H9 (cell line): ENCODE measurements around the gene SMO. TPM values are rescaled to one million over a fixed set of nuclear protein-coding genes. Genes with fewer than 3 reads are reported as not detected.

Experiments
- DNase-seq: peaks from one replicate; pipeline ENCODE4 v3.0.0-alpha.2; 2017
- H2AFZ ChIP-seq: one replicate; pipeline ENCODE4 v1.6.1; 2013; ENCODE audit warnings: mild to moderate bottlenecking, low read length, control low read depth, moderate library complexity
- H2AK5ac ChIP-seq: 2 replicates; pipeline ENCODE4 v1.6.1; 2013; ENCODE audit warnings: low read length, control low read depth, mixed read lengths; ENCODE audit not compliant: insufficient read length
- H2BK120ac ChIP-seq: one replicate; pipeline ENCODE4 v1.6.1; 2013; ENCODE audit warnings: low read depth, mild to moderate bottlenecking, low read length, control low read depth, inconsistent platforms; ENCODE audit not compliant: poor library complexity, severe bottlenecking
- H2BK12ac ChIP-seq: 2 replicates; pipeline ENCODE4 v1.6.1; 2013; ENCODE audit warnings: low read length, control low read depth, mixed read lengths, low read depth; ENCODE audit not compliant: insufficient read length
- H2BK15ac ChIP-seq: 2 replicates; pipeline ENCODE4 v1.6.1; 2013; ENCODE audit warnings: low read depth, low read length, control low read depth
- H2BK20ac ChIP-seq: one replicate; pipeline ENCODE4 v1.6.1; 2013; ENCODE audit warnings: low read depth, mild to moderate bottlenecking, low read length, control low read depth, inconsistent platforms; ENCODE audit not compliant: poor library complexity, severe bottlenecking
- H2BK5ac ChIP-seq: 2 replicates; pipeline ENCODE4 v1.6.1; 2013; ENCODE audit warnings: low read length, control low read depth, mixed read lengths; ENCODE audit not compliant: insufficient read length
- H3K14ac ChIP-seq: 2 replicates; pipeline ENCODE4 v1.6.1; 2013; ENCODE audit warnings: low read length, control low read depth; ENCODE audit not compliant: insufficient read depth
- H3K18ac ChIP-seq: 2 replicates; pipeline ENCODE4 v1.6.1; 2013; ENCODE audit warnings: low read depth, mild to moderate bottlenecking, mixed read lengths, low read length, control low read depth; ENCODE audit not compliant: insufficient read length
- H3K23ac ChIP-seq: 2 replicates; pipeline ENCODE4 v1.6.1; 2013; ENCODE audit warnings: low read length, control low read depth, mixed read lengths, low read depth; ENCODE audit not compliant: insufficient read length
- H3K23me2 ChIP-seq: 2 replicates; pipeline ENCODE4 v1.6.1; 2013; ENCODE audit warnings: low read depth, mild to moderate bottlenecking, mixed read lengths, low read length, control low read depth; ENCODE audit not compliant: insufficient read length, poor library complexity, severe bottlenecking
- H3K27ac ChIP-seq: 2 replicates; pipeline ENCODE4 v1.5.1; 2013; ENCODE audit warnings: low read length, control low read depth, mixed read lengths, low read depth; ENCODE audit not compliant: insufficient read length
- H3K27me3 ChIP-seq: 2 replicates; pipeline ENCODE4 v1.6.1; 2013; ENCODE audit warnings: low read length, control low read depth, inconsistent platforms; ENCODE audit not compliant: insufficient read depth
- H3K4ac ChIP-seq: 2 replicates; pipeline ENCODE4 v1.6.1; 2013; ENCODE audit warnings: low read depth, mild to moderate bottlenecking, control low read depth, inconsistent platforms, low read length, moderate library complexity
- H3K4me1 ChIP-seq: 2 replicates; pipeline ENCODE4 v1.6.1; 2013; ENCODE audit warnings: low read length, control low read depth, inconsistent platforms; ENCODE audit not compliant: insufficient read depth
- H3K4me2 ChIP-seq: 2 replicates; pipeline ENCODE4 v1.6.1; 2013; ENCODE audit warnings: low read length, control low read depth, mixed read lengths; ENCODE audit not compliant: insufficient read length, insufficient read depth
- H3K56ac ChIP-seq: 2 replicates; pipeline ENCODE4 v1.6.1; 2013; ENCODE audit warnings: low read depth, mild to moderate bottlenecking, mixed read lengths, low read length, control low read depth; ENCODE audit not compliant: insufficient read length
- H3K79me1 ChIP-seq: 2 replicates; pipeline ENCODE4 v1.6.1; 2013; ENCODE audit warnings: low read depth, mild to moderate bottlenecking, moderate library complexity, low read length, control low read depth, inconsistent platforms; ENCODE audit not compliant: insufficient read depth, poor library complexity, severe bottlenecking
- H3K79me2 ChIP-seq: 2 replicates; pipeline ENCODE4 v1.6.1; 2013; ENCODE audit warnings: low read length, control low read depth, inconsistent platforms; ENCODE audit not compliant: insufficient read depth
- H3K9ac ChIP-seq: 2 replicates; pipeline ENCODE4 v1.6.1; 2013; ENCODE audit warnings: low read length, control low read depth, mixed read lengths; ENCODE audit not compliant: insufficient read length; ENCODE audit errors: extremely low read depth
- H3K9me3 ChIP-seq: one replicate; pipeline ENCODE4 v1.6.1; 2013; ENCODE audit warnings: low read depth, low read length, inconsistent platforms; ENCODE audit not compliant: control insufficient read depth
- H3T11ph ChIP-seq: one replicate; pipeline ENCODE4 v1.6.1; 2013; ENCODE audit warnings: mild to moderate bottlenecking, low read length, control low read depth, inconsistent platforms
- H4K20me1 ChIP-seq: one replicate; pipeline ENCODE4 v1.6.1; 2013; ENCODE audit not compliant: control insufficient read depth, insufficient read length, insufficient read depth
- H4K5ac ChIP-seq: 2 replicates; pipeline ENCODE4 v1.6.1; 2013; ENCODE audit warnings: low read depth, mild to moderate bottlenecking, mixed read lengths, low read length, control low read depth; ENCODE audit not compliant: insufficient read length
- H4K8ac ChIP-seq: replicated peaks from 2 replicates; pipeline ENCODE4 v1.6.1; 2013; ENCODE audit warnings: low read length, control low read depth, mixed read lengths, low read depth; ENCODE audit not compliant: insufficient read length
- H4K91ac ChIP-seq: 2 replicates; pipeline ENCODE4 v1.6.1; 2013; ENCODE audit warnings: low read depth, mild to moderate bottlenecking, moderate library complexity, mixed read lengths, low read length, control low read depth; ENCODE audit not compliant: insufficient read length
- H3K27ac Mint-ChIP-seq, 3 experiments: 2 replicates in 2 of 3; 3 replicates in 1 of 3; pipeline ENCODE4 v1.8.0; 2020 to 2021; ENCODE audit warnings: mixed read lengths in 3 of 3, mild to moderate bottlenecking in 1 of 3, moderate library complexity in 1 of 3
- H3K27me3 Mint-ChIP-seq: 2 replicates; pipeline ENCODE4 v1.8.0; 2021; ENCODE audit warnings: low read depth, mild to moderate bottlenecking, moderate library complexity, mixed read lengths
- H3K36me3 Mint-ChIP-seq, 3 experiments: 2 replicates in 2 of 3; 3 replicates in 1 of 3; pipeline ENCODE4 v1.8.0; 2020 to 2021; ENCODE audit warnings: low read depth in 3 of 3, mixed read lengths in 3 of 3; ENCODE audit not compliant: insufficient read depth in 1 of 3
- H3K4me1 Mint-ChIP-seq, 2 experiments: 2 replicates each; pipeline ENCODE4 v1.8.0; 2020; ENCODE audit warnings: mixed read lengths in 2 of 2
- H3K4me3 Mint-ChIP-seq, 2 experiments: 2 replicates in 1 of 2; 3 replicates in 1 of 2; pipeline ENCODE4 v1.8.0; 2020 to 2021; ENCODE audit warnings: mild to moderate bottlenecking in 2 of 2, mixed read lengths in 2 of 2, moderate library complexity in 1 of 2
- H3K9me3 Mint-ChIP-seq, 2 experiments: 2 replicates in 1 of 2; 3 replicates in 1 of 2; pipeline ENCODE4 v1.8.0; 2020; ENCODE audit warnings: mild to moderate bottlenecking in 2 of 2, mixed read lengths in 2 of 2, moderate library complexity in 1 of 2
- CTCF ChIP-seq: fragments of 200-600 bp; sonication (generic); conservative IDR thresholded peaks from 3 replicates; pipeline ENCODE4 v1.8.0; 2021; ENCODE audit warnings: antibody characterized with exemption, mild to moderate bottlenecking
- WGBS: extraction: QIAGEN DNeasy Blood & Tissue Kit; methylation state at CpG from one replicate; pipeline ENCODE4 v1.1.7; 2013; ENCODE audit warnings: missing lambda C conversion rate, low lambda C conversion rate, mixed read lengths; ENCODE audit not compliant: insufficient read length; ENCODE audit errors: extremely low coverage; 5-methylcytosine and 5-hydroxymethylcytosine counted together
- total RNA-seq: library from RNA; stranded (reverse); gene quantifications from 2 replicates; pipeline ENCODE4 v1.2.1, GENCODE V29; 2021

SMO gene
- total RNA-seq, 1 experiment from 2014 or later = 66.8 TPM

- WGBS = no CpG with 5 or more reads among the region's 5 CpGs
- Histone ChIP-seq H3K23ac (no peak overlapping the region), H2BK5ac (no peak overlapping the region), H2BK15ac (no peak overlapping the region), H2BK20ac (no peak overlapping the region), H4K91ac (no peak overlapping the region), H3K27ac (no peak overlapping the region), H3T11ph (no peak overlapping the region), H3K9ac (no peak overlapping the region), H3K56ac (no peak overlapping the region), H3K4me1 (no peaks in the 10 kb centered on the region; the same call in 1 of the 2 replicates), H3K4me2 (no peak overlapping the region), H2BK120ac (no peak overlapping the region), H3K4ac (no peak overlapping the region), H3K18ac (no peak overlapping the region), H2BK12ac (no peak overlapping the region), H3K27me3 (no peaks in the 10 kb centered on the region), H4K5ac (no peak overlapping the region), H3K14ac (no peak overlapping the region), H2AFZ (no peak overlapping the region), H3K79me2 (no peaks in the 10 kb centered on the region), H3K23me2 (no peaks in the 10 kb centered on the region), H2AK5ac (no peak overlapping the region), H3K79me1 (no peaks in the 10 kb centered on the region), H4K8ac (no peak overlapping the region), H4K20me1 (no peaks in the 10 kb centered on the region), H3K9me3 (no peaks in the 10 kb centered on the region)
- TF ChIP-seq CTCF = no peak
- Mint-ChIP-seq H3K27me3 (no peaks in the 10 kb centered on the region), H3K36me3 (peaks cover 7 to 21% (median 16%) of the 10 kb centered on the region in 3 experiments; a peak in 6 of 7 replicates), H3K4me1 (peaks cover 6% of the 10 kb centered on the region in 2 experiments; a peak in 2 of 4 replicates), H3K27ac (no peak overlapping the region; a peak in 1 of 7 replicates), H3K4me3 (no peak overlapping the region), H3K9me3 (no peaks in the 10 kb centered on the region)
- DNase-seq = no peak
These were observed 25.7 kb upstream of the SMO start for GRCh38 chr7:129162732-129163131.
